ENCODE results near the gene CHI3L1.

The CHI3L1 gene

GRCh38 chr1:203131548-203132200 lies 54.8 kb downstream of the CHI3L1 start:
- no peaks in the 10 kb centered on the region; the same call in 1 of the 2 replicates for H3K27me3 ChIP-seq (ENCODE audit: low read length)
- H3K9ac ChIP-seq (ENCODE audit: low read length): no peak overlapping the region
- no peak for TF ChIP-seq CTCF (IDR thresholded peaks at IDR 0.05; ENCODE audit: insufficient read depth, low read length, poor library complexity, severe bottlenecking)
- no peak for TF ChIP-seq EZH2phosphoT487 (conservative IDR thresholded peaks at IDR 0.05; ENCODE audit: low read length)
- no peaks in the 10 kb centered on the region for H3K9me2 ChIP-seq (replicated peaks; ENCODE audit: insufficient read depth, low read length)
- H3K36me3 ChIP-seq (ENCODE audit: low read length): no peaks in the 10 kb centered on the region
- H3K9me3 ChIP-seq (ENCODE audit: insufficient read depth, low read length): no peaks in the 10 kb centered on the region
- no peak overlapping the region for H3K4me3 ChIP-seq (ENCODE audit: insufficient read depth, low read length, poor library complexity, severe bottlenecking)
- H3K4me2 ChIP-seq (ENCODE audit: low read depth, low read length, poor library complexity, severe bottlenecking): no peak overlapping the region
- no peaks in the 10 kb centered on the region for H4K20me1 ChIP-seq (ENCODE audit: low read depth, low read length)
- H3K27ac ChIP-seq (ENCODE audit: low read depth, low read length): no peak overlapping the region
- H2AFZ ChIP-seq (ENCODE audit: low read depth, low read length, severe bottlenecking): no peak overlapping the region
- H3F3A ChIP-seq (ENCODE audit: insufficient read depth): no peaks in the 10 kb centered on the region
- H3K79me2 ChIP-seq (ENCODE audit: insufficient read depth, low read length): no peaks in the 10 kb centered on the region

DNA sequence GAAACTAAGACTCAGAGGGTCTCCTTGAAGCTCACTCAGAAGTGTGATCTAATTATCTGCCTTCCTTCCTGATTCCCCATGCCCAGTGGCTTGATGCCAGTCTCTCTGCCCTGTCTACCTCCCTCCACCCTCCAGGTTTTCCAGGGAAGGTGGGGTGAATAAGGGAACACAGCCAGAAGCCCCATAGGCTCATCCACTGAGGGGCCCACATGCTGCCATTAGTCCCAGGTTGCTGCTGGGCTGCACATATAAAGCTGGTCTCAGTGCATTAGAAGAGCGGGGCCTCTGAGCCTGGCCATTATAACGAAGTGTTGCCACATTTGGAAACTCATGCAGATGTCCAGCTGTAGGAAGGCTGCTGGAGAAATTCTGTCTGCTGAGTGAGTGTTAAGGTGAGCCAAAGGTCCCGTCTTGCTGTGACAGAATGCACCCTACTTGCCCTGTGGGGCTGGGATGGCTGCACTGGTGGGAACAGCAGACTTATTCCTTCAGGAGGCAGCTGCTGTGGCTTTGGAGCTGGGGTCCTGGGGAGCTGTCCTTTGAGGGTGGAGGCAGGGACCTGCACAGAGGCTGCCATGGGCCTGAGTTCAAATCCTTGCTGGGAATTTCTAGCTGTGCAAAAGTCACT lies 56.0 kb downstream of the CHI3L1 start:
- Histone ChIP-seq H3K4me2 (ENCODE audit: low read depth, low read length, poor library complexity, severe bottlenecking) (no peak overlapping the region), H3K9ac (ENCODE audit: low read length) (no peak overlapping the region), H3K9me3 (ENCODE audit: insufficient read depth, low read length) (no peaks in the 10 kb centered on the region), H2AFZ (ENCODE audit: low read depth, low read length, severe bottlenecking) (no peak overlapping the region), H3K79me2 (ENCODE audit: insufficient read depth, low read length) (no peaks in the 10 kb centered on the region), H4K20me1 (ENCODE audit: low read depth, low read length) (no peaks in the 10 kb centered on the region), H3K36me3 (ENCODE audit: low read length) (no peaks in the 10 kb centered on the region), H3F3A (ENCODE audit: insufficient read depth) (no peaks in the 10 kb centered on the region), H3K27me3 (ENCODE audit: low read length) (no peaks in the 10 kb centered on the region), H3K9me2 (replicated peaks; ENCODE audit: insufficient read depth, low read length) (no peaks in the 10 kb centered on the region), H3K27ac (ENCODE audit: low read depth, low read length) (no peak overlapping the region), H3K4me3 (ENCODE audit: insufficient read depth, low read length, poor library complexity, severe bottlenecking) (no peak overlapping the region)
- TF ChIP-seq CTCF (IDR thresholded peaks at IDR 0.05; ENCODE audit: insufficient read depth, low read length, poor library complexity, severe bottlenecking) (no peak), EZH2phosphoT487 (conservative IDR thresholded peaks at IDR 0.05; ENCODE audit: low read length) (no peak)

DNA sequence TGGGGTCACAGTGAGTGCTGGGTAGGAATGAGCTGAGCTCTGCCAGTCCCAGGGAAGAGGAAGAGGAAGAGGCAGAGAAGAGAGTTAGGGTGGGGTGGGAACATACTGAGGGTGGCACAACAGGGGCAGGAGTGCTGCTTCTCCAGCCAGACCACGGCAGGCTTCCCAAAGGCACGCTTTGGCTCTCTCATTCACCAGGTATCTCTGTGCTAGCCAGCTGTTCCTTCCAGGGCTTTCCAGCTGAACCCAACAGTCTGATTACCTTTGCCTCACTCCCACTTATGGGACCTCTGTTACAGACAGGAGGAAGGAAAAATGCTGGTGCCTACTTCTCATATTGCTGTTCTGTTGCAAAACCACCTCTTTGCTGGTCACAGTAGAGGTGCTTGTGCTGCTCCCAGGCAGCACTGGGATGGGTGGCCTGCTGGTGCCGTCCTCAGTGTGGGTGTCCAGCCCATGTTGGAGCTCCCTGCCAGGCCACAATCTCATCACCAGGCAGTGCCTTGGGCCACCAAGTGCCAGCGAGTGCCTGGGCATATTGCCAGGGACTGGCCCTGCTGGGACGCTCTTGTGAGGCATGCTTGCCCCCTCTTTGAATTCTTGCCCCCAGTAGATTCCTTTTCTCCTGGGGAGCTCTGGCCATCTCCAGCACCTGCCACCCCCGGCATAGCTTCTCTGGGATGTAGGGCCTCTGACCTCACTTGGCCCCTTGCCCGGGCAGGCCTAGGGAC lies 56.8 kb downstream of the CHI3L1 start:
- Histone ChIP-seq H3K9me2 (replicated peaks; ENCODE audit: insufficient read depth, low read length) (no peaks in the 10 kb centered on the region), H2AFZ (ENCODE audit: low read depth, low read length, severe bottlenecking) (no peak overlapping the region), H3K27ac (ENCODE audit: low read depth, low read length) (no peak overlapping the region), H3F3A (ENCODE audit: insufficient read depth) (no peaks in the 10 kb centered on the region), H3K36me3 (ENCODE audit: low read length) (no peaks in the 10 kb centered on the region), H4K20me1 (ENCODE audit: low read depth, low read length) (no peaks in the 10 kb centered on the region), H3K4me3 (ENCODE audit: insufficient read depth, low read length, poor library complexity, severe bottlenecking) (no peak overlapping the region), H3K79me2 (ENCODE audit: insufficient read depth, low read length) (no peaks in the 10 kb centered on the region), H3K9me3 (ENCODE audit: insufficient read depth, low read length) (no peaks in the 10 kb centered on the region), H3K4me2 (ENCODE audit: low read depth, low read length, poor library complexity, severe bottlenecking) (no peak overlapping the region), H3K27me3 (ENCODE audit: low read length) (no peaks in the 10 kb centered on the region), H3K9ac (ENCODE audit: low read length) (no peak overlapping the region)
- no peak for TF ChIP-seq EZH2phosphoT487 (conservative IDR thresholded peaks at IDR 0.05; ENCODE audit: low read length)
- no peak for TF ChIP-seq CTCF (IDR thresholded peaks at IDR 0.05; ENCODE audit: insufficient read depth, low read length, poor library complexity, severe bottlenecking)

All from SU-DHL-6 (cell line).